ENCODE data around the gene TMEM117. TPM values are rescaled to one million over a fixed set of nuclear protein-coding genes. Genes with fewer than 3 reads are reported as not detected.

TMEM117 gene
- total and polyA plus RNA-seq, 8 donors = 1.8 to 6.1 (median 4.0) TPM

- no peak overlapping the region for H3K4me3 ChIP-seq
- no peaks in the 10 kb centered on the region for H3K9me3 ChIP-seq
- intact Hi-C loops (cut with DNase I) = no loop called here
- H3K27me3 ChIP-seq = no peaks in the 10 kb centered on the region
- WGBS, 2 donors = 71 to 81% methylated on average over 1 of the region's 1 CpG
- DNase-seq (no peak), ATAC-seq (no peak), FAIRE-seq (no peak)
- no peak for TF ChIP-seq CTCF (IDR thresholded peaks at IDR 0.05)
- H3K36me3 ChIP-seq = no peaks in the 10 kb centered on the region
- H3K4me1 ChIP-seq = no peaks in the 10 kb centered on the region
- no peak overlapping the region for H3K27ac ChIP-seq
Observed at GRCh38 chr12:44389896-44390295, 554.0 kb downstream of the TMEM117 start.

- no peaks in the 10 kb centered on the region for H3K27me3 ChIP-seq
- H3K4me1 ChIP-seq = no peaks in the 10 kb centered on the region
- WGBS, 2 donors = 51 to 56% methylated on average over 3 of the region's 3 CpGs
- H3K36me3 ChIP-seq = no peaks in the 10 kb centered on the region
- DNase-seq = no peak
- FAIRE-seq = no peak
- H3K9me3 ChIP-seq = no peaks in the 10 kb centered on the region
- ATAC-seq = no peak
- no peak overlapping the region for H3K27ac ChIP-seq
- no peak overlapping the region for H3K4me3 ChIP-seq
- TF ChIP-seq CTCF (IDR thresholded peaks at IDR 0.05) = no peak
- intact Hi-C loops (cut with DNase I) = no loop called here
Observed at GRCh38 chr12:44397631-44398030, 561.8 kb downstream of the TMEM117 start.

- no peak for ATAC-seq
- no peaks in the 10 kb centered on the region for H3K4me1 ChIP-seq
- intact Hi-C loops (cut with DNase I) = no loop called here
- DNase-seq = no peak
- TF ChIP-seq CTCF (IDR thresholded peaks at IDR 0.05) = no peak
- H3K4me3 ChIP-seq = no peak overlapping the region
- no peak overlapping the region for H3K27ac ChIP-seq
- no peaks in the 10 kb centered on the region for H3K9me3 ChIP-seq
- H3K36me3 ChIP-seq = no peaks in the 10 kb centered on the region
- no peak for FAIRE-seq
- no peaks in the 10 kb centered on the region for H3K27me3 ChIP-seq
- 15 to 19% methylated on average over 2 of the region's 2 CpGs for WGBS, 2 donors
Observed at GRCh38 chr12:44403185-44403584, 567.3 kb downstream of the TMEM117 start.

- ATAC-seq (no peak), DNase-seq (no peak), FAIRE-seq (no peak)
- Histone ChIP-seq H3K4me3 (no peak overlapping the region), H3K36me3 (no peaks in the 10 kb centered on the region), H3K27me3 (no peaks in the 10 kb centered on the region), H3K9me3 (no peaks in the 10 kb centered on the region), H3K4me1 (no peaks in the 10 kb centered on the region), H3K27ac (no peak overlapping the region)
- intact Hi-C loops (cut with DNase I) = no loop called here
- TF ChIP-seq CTCF (IDR thresholded peaks at IDR 0.05) = no peak
- 30 to 34% methylated on average over 4 of the region's 4 CpGs for WGBS, 2 donors
Observed at GRCh38 chr12:44405297-44405696, 569.4 kb downstream of the TMEM117 start.

- no peaks in the 10 kb centered on the region for H3K27me3 ChIP-seq
- no peaks in the 10 kb centered on the region for H3K9me3 ChIP-seq
- no peaks in the 10 kb centered on the region for H3K4me1 ChIP-seq
- no peak overlapping the region for H3K4me3 ChIP-seq
- DNase-seq (no peak), ATAC-seq (no peak), FAIRE-seq (no peak)
- H3K27ac ChIP-seq = no peak overlapping the region
- no peaks in the 10 kb centered on the region for H3K36me3 ChIP-seq
- no peak for TF ChIP-seq CTCF (IDR thresholded peaks at IDR 0.05)
- intact Hi-C loops (cut with DNase I) = no loop called here
- 92 to 98% methylated on average over 1 of the region's 1 CpG for WGBS, 2 donors
Observed at GRCh38 chr12:44422559-44422958, 586.7 kb downstream of the TMEM117 start.

All from pancreas (tissue), 10 donors.